GM21360 (cell line): Measurements from ENCODE around the gene SLIT3.

ENCODE experiments used
- ATAC-seq: cut with Tn5 transposase; IDR thresholded peaks from one replicate; pipeline ENCODE4 v1.9.1; 2021; ENCODE audit warnings: mild to moderate bottlenecking, moderate library complexity; ENCODE audit not compliant: unreplicated experiment

The SLIT3 gene

DNA sequence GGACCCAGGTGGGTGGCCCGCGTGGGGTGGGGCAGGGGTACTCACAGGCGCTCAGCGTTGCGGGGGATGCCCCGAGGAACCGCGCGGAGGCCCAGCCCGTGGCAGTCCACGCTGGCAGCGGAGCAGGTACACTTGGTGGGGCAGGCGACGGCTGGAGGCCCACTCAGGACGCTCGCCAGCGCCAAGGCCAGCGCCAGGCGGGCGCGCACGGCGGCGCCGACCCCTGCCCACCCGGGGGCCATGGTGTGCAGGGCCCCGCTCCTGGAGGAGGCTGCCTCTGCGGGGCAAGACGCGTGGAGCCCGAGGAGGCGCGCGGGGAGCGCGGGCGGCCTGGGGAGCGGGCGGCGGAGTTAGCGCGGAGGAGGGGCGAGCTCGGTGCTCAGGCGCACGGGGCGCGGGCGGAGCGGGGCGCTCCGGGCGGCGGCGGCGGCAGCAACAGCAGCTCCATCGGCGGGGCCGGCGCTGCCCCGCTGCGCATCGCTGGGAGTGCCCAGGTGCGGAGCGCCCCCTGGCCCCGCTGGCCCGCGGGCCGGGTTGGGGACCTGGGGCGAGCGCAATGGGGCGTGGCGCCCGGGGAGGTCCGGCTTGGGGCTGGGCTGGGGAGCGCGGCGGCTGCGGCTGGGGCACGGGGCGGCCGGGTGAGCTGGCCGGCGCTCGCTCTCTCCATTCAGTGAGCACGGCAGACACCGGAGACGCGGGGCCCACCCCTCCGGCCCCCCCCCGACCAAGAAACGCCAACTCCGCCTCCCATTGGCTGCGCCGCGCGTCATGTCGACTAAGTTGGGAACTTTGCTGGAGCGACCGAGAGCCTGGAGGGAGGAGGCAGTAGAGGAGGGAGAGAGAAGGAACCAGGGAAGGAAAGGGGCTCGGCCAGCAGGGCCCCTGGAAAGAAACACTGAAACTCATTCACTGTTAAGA lies at the start of gene SLIT3:
Gene SLIT3 (minus strand): TSS at position 672 of the 918 bp plus-strand sequence. CDS start 430 bp downstream, at position 242.
- no peak for ATAC-seq

DNA sequence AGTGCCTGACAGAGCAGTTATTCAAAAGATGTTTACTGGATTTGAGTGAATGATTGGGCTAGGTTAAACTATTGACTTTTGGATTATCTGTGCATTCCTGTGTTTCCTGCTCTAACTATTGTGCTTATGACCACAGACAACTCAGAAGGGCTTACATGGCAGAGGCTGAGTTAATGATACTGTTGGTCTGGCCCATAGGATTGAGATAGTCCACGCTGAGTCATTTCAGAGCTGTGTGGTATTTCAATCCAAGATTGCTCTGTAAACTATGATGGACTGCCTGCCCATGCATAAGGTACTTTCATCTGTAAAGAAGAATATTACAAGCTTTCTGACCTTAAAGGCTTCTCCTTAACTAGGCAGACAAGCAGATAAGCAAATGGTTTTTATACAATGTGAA lies 49.1 kb upstream of the SLIT3 start:
- ATAC-seq: no peak

DNA sequence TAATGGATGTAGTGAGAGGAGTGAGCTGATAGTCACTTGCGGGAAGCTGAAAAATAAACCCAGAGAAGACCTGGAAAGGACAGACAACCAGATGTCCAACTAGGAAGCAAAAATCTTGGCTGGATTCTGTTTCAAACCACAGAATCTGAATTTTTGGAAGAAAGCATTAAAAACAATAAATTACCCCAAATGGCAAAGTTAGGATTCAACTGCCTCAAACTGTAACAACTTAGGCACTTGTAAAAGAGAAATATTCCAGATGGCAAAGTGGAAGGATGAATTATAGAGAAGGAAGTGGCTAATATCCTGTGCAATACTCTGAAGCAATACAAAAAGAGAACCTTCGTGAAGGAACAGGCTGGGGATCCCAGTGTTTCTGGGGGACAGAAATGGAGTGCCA lies 46.8 kb upstream of the SLIT3 start:
- ATAC-seq: no peak

DNA sequence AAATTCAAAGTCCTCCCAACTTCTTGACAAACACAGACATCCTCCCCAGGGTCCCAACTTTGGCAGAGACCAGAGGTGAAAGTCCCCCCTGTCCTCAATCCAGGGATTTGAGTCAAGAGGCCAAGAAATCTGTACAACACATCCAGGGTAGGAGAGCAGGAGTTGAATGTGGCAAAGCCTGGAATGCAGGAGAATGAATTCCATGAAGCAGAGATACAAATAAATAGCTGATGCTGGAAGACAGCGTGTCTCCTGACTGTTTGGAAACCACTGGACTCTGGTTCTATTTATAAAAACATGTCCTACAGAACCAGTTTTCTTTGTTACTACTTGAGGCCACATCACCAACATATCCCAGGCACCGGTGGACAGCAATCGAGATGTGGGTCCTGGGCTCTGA lies 43.7 kb upstream of the SLIT3 start:
- no peak for ATAC-seq

DNA sequence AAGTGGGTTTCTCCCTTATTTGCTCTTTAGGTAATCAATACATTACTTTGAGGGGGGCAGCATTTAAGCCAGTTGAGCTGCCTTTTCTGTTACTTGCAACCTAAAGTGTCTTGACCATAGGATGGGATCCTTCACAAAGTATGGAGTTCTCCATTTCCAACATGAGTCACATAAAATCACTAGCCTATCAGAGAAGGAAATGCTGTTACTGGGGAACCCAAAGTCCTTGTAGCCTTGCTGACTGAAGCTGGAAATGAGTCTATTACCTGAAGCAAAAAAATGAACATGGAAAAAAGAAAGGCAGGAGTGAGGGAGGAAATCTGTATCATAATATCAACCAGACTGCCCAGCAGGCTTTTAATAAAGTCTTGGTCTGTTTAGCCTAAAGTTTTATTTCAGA lies 42.8 kb upstream of the SLIT3 start:
- no peak for ATAC-seq

DNA sequence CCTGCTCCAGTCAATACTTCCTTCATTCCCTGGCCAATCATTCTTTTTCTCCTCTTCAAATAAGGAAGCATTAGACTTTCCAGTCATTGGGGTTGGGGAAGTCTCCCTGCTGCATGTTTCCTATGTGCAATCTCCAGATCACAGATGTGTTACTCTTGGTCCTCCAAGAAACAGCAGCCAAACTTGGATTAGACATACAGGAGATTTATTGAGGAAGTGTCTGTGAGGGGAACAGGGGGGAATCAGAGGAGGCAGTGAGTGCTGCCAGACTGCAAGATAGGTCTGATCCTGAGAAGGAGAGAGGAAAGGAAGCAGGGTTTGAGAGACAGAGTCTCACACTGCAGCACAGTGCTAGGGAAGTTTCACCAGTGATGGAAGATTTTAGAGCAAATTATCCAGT lies 40.6 kb upstream of the SLIT3 start:
- no peak for ATAC-seq

DNA sequence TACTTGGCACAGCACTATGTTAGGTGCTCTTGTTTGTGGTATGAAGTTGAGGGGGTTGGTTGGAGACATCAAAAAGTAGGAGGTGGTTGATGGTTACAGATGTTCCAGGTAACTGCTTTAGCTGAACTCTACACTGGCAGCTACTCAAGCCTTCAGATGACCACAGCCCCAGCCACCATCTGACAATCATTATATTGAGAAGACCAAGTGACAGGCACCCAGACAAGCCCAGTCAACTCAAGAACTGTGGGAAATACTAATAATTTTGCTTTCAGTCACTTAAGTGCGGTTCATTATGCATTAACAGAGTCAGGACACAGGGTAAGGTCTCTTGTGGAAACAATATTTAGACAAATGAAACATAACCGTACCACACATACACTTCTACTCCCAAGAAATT lies 38.9 kb upstream of the SLIT3 start:
- no peak for ATAC-seq

DNA sequence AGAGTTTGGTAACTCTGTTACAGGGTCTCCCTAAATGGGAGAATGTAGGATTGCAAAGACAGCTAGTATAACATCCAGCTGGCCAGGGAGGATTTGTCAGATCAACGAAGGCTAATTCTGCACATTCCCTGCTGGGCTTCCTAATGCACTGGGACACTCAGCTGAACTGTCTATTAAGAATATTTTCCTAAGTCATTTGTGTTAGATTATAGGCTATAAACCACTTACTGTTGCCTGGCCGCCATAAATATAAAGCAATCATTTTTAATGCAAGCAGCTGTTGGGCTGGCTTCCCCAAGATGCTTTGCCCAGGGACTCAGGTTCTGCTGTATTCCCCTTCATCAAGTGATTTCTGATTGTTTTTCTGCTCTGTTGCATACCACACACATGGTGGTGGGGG lies 35.3 kb upstream of the SLIT3 start:
- ATAC-seq: no peak

DNA sequence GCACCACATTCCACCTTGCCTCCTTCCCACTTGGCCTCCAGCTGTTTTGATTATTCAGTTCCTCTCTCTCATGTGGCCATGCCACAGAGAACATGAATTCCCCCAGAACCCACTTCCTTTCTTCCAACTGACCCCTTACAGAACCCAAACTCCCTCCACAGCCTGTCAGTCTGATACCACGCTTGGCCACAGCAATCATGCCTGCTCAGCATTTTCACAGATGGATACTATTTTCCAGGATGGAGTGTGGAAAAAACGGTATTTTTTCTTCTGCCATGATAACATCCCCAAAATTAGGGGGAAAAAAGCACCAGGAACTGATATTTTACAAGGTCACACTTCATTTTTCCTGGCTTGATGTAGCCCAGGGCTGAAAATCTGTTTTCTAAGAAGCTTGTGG lies 34.9 kb upstream of the SLIT3 start:
- no peak for ATAC-seq

DNA sequence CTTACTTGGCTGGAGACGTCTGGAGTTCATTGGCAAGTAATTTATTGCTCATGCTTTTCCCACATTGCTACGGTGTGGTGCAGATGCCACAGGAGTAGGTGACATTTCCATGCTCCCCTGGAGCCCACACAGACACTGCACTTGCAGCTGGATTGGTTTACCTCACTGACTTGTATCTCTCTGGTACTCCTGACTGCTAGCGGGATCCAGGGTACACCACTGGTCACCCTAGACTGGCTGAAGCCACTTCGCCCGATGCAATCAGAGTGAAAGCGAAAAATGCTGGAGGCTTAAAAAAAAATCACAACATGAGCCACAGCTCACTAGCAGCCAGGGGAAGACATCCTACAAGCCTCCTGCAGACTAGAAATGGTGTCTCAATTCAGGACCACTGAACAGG lies 32.6 kb upstream of the SLIT3 start:
- no peak for ATAC-seq

DNA sequence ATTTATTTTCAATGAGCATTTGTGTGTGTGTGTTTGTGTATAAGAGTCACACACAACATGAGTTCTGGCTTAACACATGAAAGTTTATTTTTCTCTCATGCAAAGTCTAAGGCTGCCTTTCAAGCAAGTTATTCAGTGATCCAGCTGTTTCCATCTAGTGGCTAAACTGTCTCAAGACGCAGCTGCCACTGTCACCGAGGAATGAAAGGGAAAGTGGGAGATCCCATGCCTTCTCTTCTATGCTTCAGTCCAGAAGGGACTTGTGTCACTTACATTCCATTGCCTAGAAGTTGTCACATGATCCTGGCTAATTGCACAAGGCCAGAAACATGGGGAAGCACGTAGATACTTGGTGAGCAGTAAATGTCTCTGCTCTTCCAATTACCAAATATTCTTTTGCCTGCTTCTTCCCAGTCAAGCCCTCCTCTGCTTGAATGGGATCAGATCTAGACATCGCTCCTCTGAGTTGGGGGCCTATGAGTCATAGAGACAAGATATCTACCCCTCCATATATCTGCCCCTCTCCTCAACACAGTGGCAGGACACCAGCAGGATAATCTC lies 30.4 kb upstream of the SLIT3 start:
- ATAC-seq: no peak

DNA sequence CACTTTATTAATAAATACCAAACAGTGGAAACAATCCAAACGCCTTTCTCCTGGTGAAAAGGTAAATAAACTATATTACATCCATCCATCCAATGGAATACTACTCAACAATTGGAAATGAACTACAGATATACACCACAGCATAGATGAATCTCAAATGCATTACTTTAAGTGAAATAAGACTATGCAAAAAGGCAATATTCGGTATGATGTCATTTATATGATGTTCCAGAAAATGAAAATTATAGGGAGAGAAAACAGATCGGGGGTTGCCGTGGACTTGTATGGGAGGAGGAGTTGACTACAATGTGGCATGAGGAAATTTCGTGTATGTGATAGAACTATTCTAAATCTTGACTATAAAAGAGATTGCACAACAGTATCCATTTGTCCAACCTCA lies 27.5 kb upstream of the SLIT3 start:
- ATAC-seq: no peak

DNA sequence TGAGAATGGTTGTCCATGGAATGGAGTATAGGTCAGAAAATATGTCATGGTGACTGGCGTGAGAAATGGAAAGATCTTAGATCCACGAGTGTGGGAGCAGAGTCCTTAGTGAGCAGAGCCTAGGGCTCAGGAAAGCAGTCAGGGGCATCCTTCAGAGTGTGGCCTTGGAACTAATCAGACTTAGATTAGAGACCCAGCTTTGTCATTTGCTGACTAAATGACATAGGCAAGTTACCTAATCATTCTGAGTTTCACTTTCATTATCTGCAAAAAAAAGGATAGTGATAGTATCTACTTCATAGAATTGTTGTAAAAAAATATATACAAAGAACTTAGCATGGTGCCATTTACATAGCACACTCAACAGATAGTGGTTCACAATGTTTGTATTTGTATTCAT lies 24.3 kb upstream of the SLIT3 start:
- ATAC-seq: no peak

DNA sequence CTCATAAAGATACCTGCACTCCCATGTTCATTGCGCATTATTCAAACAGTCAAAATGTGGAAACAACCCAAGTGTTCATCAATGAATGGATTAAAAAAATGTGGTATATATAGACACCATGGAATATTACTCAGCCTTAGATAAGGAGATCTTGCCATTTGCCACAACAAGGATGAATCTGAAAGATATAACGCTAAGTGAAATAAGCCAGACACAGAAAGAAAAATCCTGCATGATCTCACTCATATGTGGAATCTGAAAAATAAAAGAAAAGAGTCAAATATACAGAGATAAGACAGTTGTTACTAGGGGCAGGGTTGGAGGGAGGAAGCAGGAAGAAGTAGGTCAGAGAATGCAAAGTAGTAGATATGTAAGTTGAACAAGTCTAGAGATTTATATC lies 17.6 kb upstream of the SLIT3 start:
- no peak for ATAC-seq

DNA sequence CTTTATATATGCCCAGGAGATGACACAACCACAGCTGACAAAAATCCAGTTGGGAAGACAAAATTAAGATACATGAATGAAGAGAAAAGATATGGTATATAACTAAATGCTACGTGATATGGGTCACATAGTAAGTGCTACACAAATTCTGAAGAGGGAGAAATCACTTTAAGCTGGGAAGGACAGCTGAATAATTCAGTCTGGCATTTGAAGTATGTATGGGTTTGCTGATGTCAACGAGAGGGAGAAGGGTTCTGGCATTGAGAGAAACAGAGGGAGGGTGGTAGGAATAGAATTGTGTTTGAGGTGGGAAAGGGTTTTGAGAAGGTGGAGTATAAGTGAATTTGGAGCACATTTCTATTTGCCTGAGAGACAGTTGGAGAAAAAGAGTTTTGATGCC lies 6.7 kb upstream of the SLIT3 start:
- ATAC-seq: no peak

DNA sequence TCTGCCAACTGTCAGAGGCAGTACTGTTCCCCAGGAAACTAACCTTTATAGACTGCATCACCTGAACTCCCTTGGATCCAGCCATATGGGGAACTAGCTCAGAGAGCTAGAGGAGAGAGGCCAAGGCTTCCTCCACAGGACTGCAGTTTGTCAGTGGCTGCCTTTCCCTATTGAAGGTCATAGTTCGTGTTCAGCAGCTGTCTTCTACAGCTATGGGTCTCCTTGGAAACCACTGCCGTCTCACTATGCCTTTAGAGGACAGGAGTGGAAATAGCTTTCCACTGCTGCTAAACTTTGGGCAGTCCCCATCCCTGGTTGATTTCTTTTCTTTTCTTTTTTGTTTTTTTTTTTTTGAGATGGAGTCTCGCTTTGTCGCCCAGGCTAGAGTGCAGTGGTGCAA lies 4.4 kb upstream of the SLIT3 start:
- no peak for ATAC-seq

DNA sequence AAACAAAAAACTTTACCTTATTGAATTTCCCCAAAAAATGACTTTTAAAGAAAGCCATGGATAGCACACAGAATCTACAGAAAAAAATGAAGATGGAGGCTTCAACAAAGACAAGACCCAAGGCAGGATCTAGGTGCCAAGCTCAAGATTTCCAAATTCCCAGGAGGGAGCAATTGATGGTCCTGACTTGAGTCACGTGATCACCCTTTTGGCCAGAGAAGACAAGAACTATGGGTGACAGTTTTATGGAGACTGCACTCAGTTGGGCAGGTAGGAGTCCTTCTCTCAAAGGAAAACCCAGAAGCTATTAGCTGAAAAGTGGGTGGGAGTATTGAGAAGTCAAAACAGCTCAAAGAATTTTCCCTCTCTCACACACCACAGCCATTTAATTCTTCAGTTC lies 3.2 kb upstream of the SLIT3 start:
- no peak for ATAC-seq

DNA sequence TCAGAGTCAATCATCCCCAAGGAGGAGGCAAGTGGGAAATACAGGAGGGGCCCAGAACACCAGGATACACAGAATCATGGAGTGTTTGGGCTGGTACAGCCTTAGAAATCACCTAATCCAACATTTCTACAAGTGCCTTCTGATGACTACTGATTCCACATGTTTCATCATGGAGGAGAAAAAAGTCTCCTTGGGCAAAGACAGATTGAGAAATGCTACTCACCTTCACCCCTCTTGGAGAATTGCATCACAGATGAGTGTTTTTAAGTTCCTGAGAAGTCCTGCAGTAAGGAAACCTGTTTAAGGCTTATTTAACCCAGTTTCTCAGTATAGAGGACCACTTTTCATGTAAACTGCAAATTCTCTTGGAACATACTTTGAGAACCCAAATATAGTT lies 2.2 kb upstream of the SLIT3 start:
- no peak for ATAC-seq

DNA sequence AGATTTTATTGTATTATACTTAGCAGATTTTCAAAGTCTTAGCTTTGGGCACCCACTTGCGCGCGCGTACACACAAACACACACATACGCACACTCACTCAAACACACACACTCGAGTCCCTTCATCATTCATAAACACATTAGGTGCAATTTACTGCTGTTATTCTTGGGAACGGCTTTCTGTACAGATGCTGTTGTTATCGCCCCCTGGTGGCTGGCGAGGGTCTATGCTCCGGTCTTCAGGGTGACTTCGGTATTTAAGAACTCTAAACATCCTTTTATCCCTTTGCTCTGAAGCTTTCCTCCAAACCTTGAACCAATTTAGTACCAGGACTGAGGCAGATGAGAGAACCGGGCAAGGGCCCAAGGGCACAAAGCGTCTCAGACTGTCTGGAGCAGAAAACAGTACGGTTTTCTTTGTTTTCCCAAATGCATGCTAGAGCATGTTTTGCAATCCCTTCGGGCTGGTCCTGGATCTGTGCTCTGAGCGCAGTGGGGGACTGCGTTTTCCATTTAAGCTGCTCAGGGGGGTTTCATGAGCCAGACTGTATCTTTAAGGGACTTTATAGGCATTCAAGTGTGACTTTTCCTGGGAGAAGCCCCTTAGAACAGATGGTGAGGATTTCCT lies 1.7 kb upstream of the SLIT3 start:
- no peak for ATAC-seq

DNA sequence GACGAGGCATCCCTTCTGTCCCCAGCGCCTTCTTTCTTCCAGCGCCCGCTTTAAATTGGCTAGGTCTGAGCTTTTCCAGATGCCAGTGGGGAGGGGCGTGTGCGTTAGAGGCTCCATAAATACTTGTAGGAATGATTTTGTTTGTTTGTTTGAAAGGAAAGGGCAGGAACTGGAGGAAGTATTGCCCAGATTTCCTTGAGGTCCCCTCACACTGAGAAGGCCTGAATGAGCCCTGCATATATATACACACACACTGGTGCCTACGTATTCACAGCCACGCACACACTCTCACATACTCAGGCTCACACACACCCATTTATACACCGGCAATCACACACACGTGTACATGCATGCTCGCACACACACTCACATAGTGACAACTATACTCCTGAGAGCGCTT lies 1.0 kb upstream of the SLIT3 start:
- no peak for ATAC-seq

DNA sequence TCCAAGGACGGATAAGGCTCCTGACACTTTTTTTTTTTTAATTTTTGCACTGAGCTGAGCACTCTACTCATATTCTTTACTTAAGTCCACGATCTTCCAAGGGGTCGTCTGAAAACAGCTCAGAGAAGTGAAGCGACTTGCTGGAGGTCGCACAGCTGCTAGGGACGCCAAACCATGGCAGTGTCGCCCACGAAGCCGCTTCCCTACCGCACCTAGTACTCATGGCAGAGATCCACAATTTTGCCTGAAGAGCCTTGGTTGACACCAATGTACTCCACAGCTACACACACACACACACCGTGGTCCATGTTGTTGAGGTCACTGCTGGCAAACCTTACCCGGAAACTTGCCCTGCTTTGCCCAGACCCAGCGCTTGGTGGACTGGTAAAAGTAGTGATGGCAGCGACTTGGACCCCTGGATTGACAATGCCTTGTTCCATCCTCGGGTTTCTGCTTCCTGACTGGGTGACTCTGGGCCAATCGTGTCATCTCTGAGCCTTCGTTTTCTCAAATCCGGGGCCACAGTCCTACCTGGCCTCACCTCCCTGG lies 521 bp upstream of the SLIT3 start:
- no peak for ATAC-seq
